PC-3 (cell line): ENCODE measurements around the gene TYRO3. TPM values are rescaled to one million over a fixed set of nuclear protein-coding genes. Genes with fewer than 3 reads are reported as not detected.
A peak's percentile ranks its signal among the peaks of the same experiment; 100 is the strongest.

Source experiments
- ATAC-seq: fragments of 200-7000 bp; cut with Tn5 transposase; 2 replicates; pipeline ENCODE4 v1.9.1; 2020; ENCODE audit warnings: mild to moderate bottlenecking, moderate library complexity
- BruUV-seq: library from RNA; stranded (reverse); fragments of 400-500 nt; replicated peaks from 2 replicates; lab custom pipeline; 2021; lab: Mats Ljungman, UMichigan
- CTCF ChIA-PET: fragments of 300-600 bp; sonication (Branson Sonifier 250); formaldehyde crosslinking; loops from one replicate; lab custom pipeline; 2022; ENCODE audit warnings: antibody characterized with exemption; lab: Charles Lee
- POLR2A ChIA-PET: fragments of 300-600 bp; sonication (Branson Sonifier 250); formaldehyde crosslinking; loops from one replicate; lab custom pipeline; 2022; ENCODE audit warnings: antibody characterized with exemption; ENCODE audit not compliant: unreplicated experiment; lab: Charles Lee
- DNase-seq: peaks from one replicate; pipeline ENCODE4 v3.0.0-alpha.2; 2015
- H2AFZ ChIP-seq: fragments of 300-600 bp; sonication (generic); 2 replicates; pipeline ENCODE4 v1.6.0; 2016; ENCODE audit warnings: antibody characterized with exemption, low read length
- H3F3A ChIP-seq: fragments of 300-600 bp; sonication (generic); one replicate; pipeline ENCODE4 v1.6.0; 2017; ENCODE audit warnings: antibody characterized with exemption, low read length, control low read depth, mild to moderate bottlenecking; ENCODE audit not compliant: unreplicated experiment
- H3K27ac ChIP-seq: fragments of 300-600 bp; sonication (generic); 2 replicates; pipeline ENCODE4 v1.5.1; 2016; ENCODE audit warnings: mild to moderate bottlenecking, low read length
- H3K27me3 ChIP-seq: fragments of 300-600 bp; sonication (generic); 2 replicates; pipeline ENCODE4 v1.6.1; 2016; ENCODE audit warnings: low read length, mixed read lengths
- H3K36me3 ChIP-seq: fragments of 300-600 bp; sonication (generic); 2 replicates; pipeline ENCODE4 v1.6.1; 2016; ENCODE audit warnings: low read depth, mixed run types, low read length, mixed read lengths
- H3K4me1 ChIP-seq: fragments of 300-600 bp; sonication (generic); 2 replicates; pipeline ENCODE4 v1.5.1; 2016; ENCODE audit warnings: low read length; ENCODE audit not compliant: insufficient read depth
- H3K4me2 ChIP-seq: fragments of 300-600 bp; sonication (generic); 2 replicates; pipeline ENCODE4 v1.6.0; 2016; ENCODE audit warnings: low read length
- H3K4me3 ChIP-seq: fragments of 300-600 bp; sonication (generic); 2 replicates; pipeline ENCODE4 v1.5.1; 2016; ENCODE audit warnings: mild to moderate bottlenecking, low read length, mixed read lengths
- H3K79me2 ChIP-seq: fragments of 300-600 bp; sonication (generic); 2 replicates; pipeline ENCODE4 v1.6.1; 2017; ENCODE audit warnings: low read length, mixed read lengths
- H3K9ac ChIP-seq: fragments of 300-600 bp; sonication (generic); 2 replicates; pipeline ENCODE4 v1.6.0; 2016; ENCODE audit warnings: mild to moderate bottlenecking, low read length
- H3K9me2 ChIP-seq: fragments of 300-600 bp; sonication (generic); replicated peaks from 2 replicates; pipeline ENCODE4 v1.6.1; 2016; ENCODE audit warnings: mixed run types, low read length, mixed read lengths
- H3K9me3 ChIP-seq: fragments of 300-600 bp; sonication (generic); 2 replicates; pipeline ENCODE4 v1.6.1; 2016; ENCODE audit warnings: low read length, mixed read lengths
- H4K20me1 ChIP-seq: fragments of 300-600 bp; sonication (generic); 2 replicates; pipeline ENCODE4 v1.6.1; 2016; ENCODE audit warnings: low read length, mixed read lengths
- EZH2 ChIP-seq: fragments of 300-600 bp; sonication (generic); IDR thresholded peaks from one replicate; pipeline ENCODE4 v1.6.1; 2017; ENCODE audit warnings: antibody characterized with exemption, mild to moderate bottlenecking, low read length; ENCODE audit not compliant: unreplicated experiment
- EZH2phosphoT487 ChIP-seq: fragments of 300-600 bp; sonication (generic); IDR thresholded peaks from 2 replicates; pipeline ENCODE4 v1.6.1; 2018; ENCODE audit warnings: mild to moderate bottlenecking, antibody characterized with exemption, low read length, borderline replicate concordance
- intact Hi-C: fragments of 100-400 bp; cut with micrococcal nuclease; formaldehyde crosslinking; loops from 2 replicates; pipeline ENCODE4 v1.9.0; 2023
- total RNA-seq: library from RNA; depleted of rRNA; stranded (reverse); fragments of >200 nt; gene quantifications from 2 replicates; pipeline ENCODE4 v1.2.3, GENCODE V29; 2014
- TF ChIP-seq, protein P1 (sequence below): fragments of 300-600 bp; sonication (generic); conservative IDR thresholded peaks from 2 replicates; pipeline ENCODE4 v1.5.1; 2017; ENCODE audit warnings: antibody characterized with exemption, low read depth, mild to moderate bottlenecking, low read length

Gene TYRO3
- total RNA-seq, 1 experiment from 2014 or later, result 23.5 TPM

GRCh38 chr15:41546851-41547786 lies 11.9 kb upstream of the TYRO3 start:
- Histone ChIP-seq H3F3A (no peaks in the 10 kb centered on the region), H3K9ac (0 out of 2 replicates have a peak overlapping the region, but pooled peaks have one; percentile 4), H3K27ac (peak overlapping the region; percentile 84), H3K4me3 (no peak overlapping the region), H3K36me3 (no peaks in the 10 kb centered on the region), H4K20me1 (no peaks in the 10 kb centered on the region), H3K27me3 (no peaks in the 10 kb centered on the region), H3K79me2 (peaks cover 18% of the 10 kb centered on the region), H3K4me2 (peak overlapping the region; percentile 79), H3K9me3 (no peaks in the 10 kb centered on the region), H2AFZ (peak overlapping the region; percentile 59; the same call in 1 of the 2 replicates), H3K9me2 (no peaks in the 10 kb centered on the region), H3K4me1 (peaks cover 23% of the 10 kb centered on the region)
- BruUV-seq, result no TSS peak
- intact Hi-C loops, result loop anchor here (10.0 kb wide), 1 partner anchor 52 kb away; the partner anchor contains the start of gene ITPKA
- TF ChIP-seq, protein P1, sequence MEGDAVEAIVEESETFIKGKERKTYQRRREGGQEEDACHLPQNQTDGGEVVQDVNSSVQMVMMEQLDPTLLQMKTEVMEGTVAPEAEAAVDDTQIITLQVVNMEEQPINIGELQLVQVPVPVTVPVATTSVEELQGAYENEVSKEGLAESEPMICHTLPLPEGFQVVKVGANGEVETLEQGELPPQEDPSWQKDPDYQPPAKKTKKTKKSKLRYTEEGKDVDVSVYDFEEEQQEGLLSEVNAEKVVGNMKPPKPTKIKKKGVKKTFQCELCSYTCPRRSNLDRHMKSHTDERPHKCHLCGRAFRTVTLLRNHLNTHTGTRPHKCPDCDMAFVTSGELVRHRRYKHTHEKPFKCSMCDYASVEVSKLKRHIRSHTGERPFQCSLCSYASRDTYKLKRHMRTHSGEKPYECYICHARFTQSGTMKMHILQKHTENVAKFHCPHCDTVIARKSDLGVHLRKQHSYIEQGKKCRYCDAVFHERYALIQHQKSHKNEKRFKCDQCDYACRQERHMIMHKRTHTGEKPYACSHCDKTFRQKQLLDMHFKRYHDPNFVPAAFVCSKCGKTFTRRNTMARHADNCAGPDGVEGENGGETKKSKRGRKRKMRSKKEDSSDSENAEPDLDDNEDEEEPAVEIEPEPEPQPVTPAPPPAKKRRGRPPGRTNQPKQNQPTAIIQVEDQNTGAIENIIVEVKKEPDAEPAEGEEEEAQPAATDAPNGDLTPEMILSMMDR, result no peak
- no peak for TF ChIP-seq EZH2
- POLR2A ChIA-PET, result interaction anchor here (0.6 kb wide), 1 partner anchor 129 kb away, joined by 5 read pairs; no protein-coding TSS in a partner anchor
- CTCF ChIA-PET, result interaction anchor here (0.6 kb wide), 1 partner anchor 230 kb away, joined by 5 read pairs; no protein-coding TSS in a partner anchor
- DNase-seq (peak; percentile 88), ATAC-seq (peak; percentile 69)

- no peak overlapping the region for H3K27ac ChIP-seq
- no peak overlapping the region for H2AFZ ChIP-seq
- no peaks in the 10 kb centered on the region for H3K79me2 ChIP-seq
- no peaks in the 10 kb centered on the region for H3K27me3 ChIP-seq
- H3K36me3 ChIP-seq, result no peaks in the 10 kb centered on the region
- H3K9ac ChIP-seq, result no peak overlapping the region
- DNase-seq, result no peak
- TF ChIP-seq, protein P1, result no peak
- TF ChIP-seq EZH2 (no peak), EZH2phosphoT487 (no peak)
- H4K20me1 ChIP-seq, result no peaks in the 10 kb centered on the region
- CTCF ChIA-PET, result no interaction called here
- no peak overlapping the region for H3K4me3 ChIP-seq
- H3F3A ChIP-seq, result no peaks in the 10 kb centered on the region
- POLR2A ChIA-PET, result no interaction called here
- no peak overlapping the region for H3K4me2 ChIP-seq
- no peaks in the 10 kb centered on the region for H3K9me2 ChIP-seq
- H3K9me3 ChIP-seq, result no peaks in the 10 kb centered on the region
- BruUV-seq, result no TSS peak
- ATAC-seq, result no peak
- intact Hi-C loops, result no loop called here
- H3K4me1 ChIP-seq, result peaks cover 22% of the 10 kb centered on the region
Measured at GRCh38 chr15:41550066-41550775, 8.8 kb upstream of the TYRO3 start.
